HepG2 (cell line): ENCODE measurements around the gene NFAT5. TPM values are rescaled to one million over a fixed set of nuclear protein-coding genes. Genes with fewer than 3 reads are reported as not detected.
A peak's percentile ranks its signal among the peaks of the same experiment; 100 is the strongest.

Experiments
- KLF16 ChIP-seq, 2 experiments: sonication (generic) in 1 of 2; formaldehyde crosslinking in 1 of 2; IDR thresholded peaks; 2 replicates each; pipeline versions ENCODE4 v1.6.1 to v1.8.0; 2016 to 2023; ENCODE audit warnings: missing genetic modification reagents in 2 of 2, missing compliant biosample characterization in 1 of 2
- MAFF ChIP-seq: IDR thresholded peaks from 2 replicates; pipeline ENCODE4 v1.6.1; 2011; ENCODE audit warnings: low read depth, low read length, improper control_type of control experiment
- SIX1 ChIP-seq: sonication (generic); formaldehyde crosslinking; IDR thresholded peaks from 2 replicates; pipeline ENCODE4 v1.4.0; 2020; ENCODE audit warnings: missing genetic modification reagents, borderline replicate concordance
- SNRNP70 ChIP-seq: fragments of 200-400 bp; formaldehyde crosslinking; IDR thresholded peaks from 2 replicates; pipeline ENCODE4 v1.6.1; 2017; ENCODE audit warnings: mild to moderate bottlenecking, low read depth, low read length, moderate library complexity
- SOX13 ChIP-seq, 3 experiments: fragments of 450-650 bp in 1 of 3; sonication (generic) in 1 of 3; formaldehyde crosslinking in 1 of 3; IDR thresholded peaks in 2 of 3; conservative IDR thresholded peaks in 1 of 3; 2 replicates each; pipeline versions ENCODE4 v1.5.0 to v1.6.1; 2016 to 2020; ENCODE audit warnings: antibody characterized with exemption in 1 of 3, mild to moderate bottlenecking in 1 of 3, missing compliant biosample characterization in 1 of 3, missing genetic modification reagents in 1 of 3, moderate library complexity in 1 of 3
- ZNF775 ChIP-seq: sonication (generic); formaldehyde crosslinking; IDR thresholded peaks from 2 replicates; pipeline ENCODE4 v1.4.0; 2020; ENCODE audit warnings: missing genetic modification reagents, mild to moderate bottlenecking, moderate library complexity, borderline replicate concordance
- polyA plus RNA-seq, 8 experiments: library from polyadenylated mRNA; depleted of rRNA in 3 of 8; stranded (reverse) in 7 of 8; unstranded in 1 of 8; fragments of >200 nt; fragmentation: Illumina TruSeq in 4 of 8; extraction: Trizol in 4 of 8; gene quantifications; 2 replicates each; pipeline versions ENCODE4 v1.2.1 to v1.2.3, GENCODE V29; 2011 to 2016; ENCODE audit warnings: low read depth in 4 of 8, missing spikeins in 1 of 8, mixed read lengths in 1 of 8; ENCODE audit not compliant: insufficient read depth in 1 of 8
- total RNA-seq, 5 experiments: library from RNA; depleted of rRNA; stranded (reverse); fragments of >200 nt; fragmentation: Illumina TruSeq; extraction: Trizol; gene quantifications; 2 replicates each; pipeline ENCODE4 v1.2.3, GENCODE V29; 2016; ENCODE audit warnings: low read depth in 1 of 5
- TF ChIP-seq, protein P1 (sequence below): IDR thresholded peaks from 2 replicates; pipeline ENCODE4 v1.6.1; 2016; ENCODE audit warnings: low read depth, missing genetic modification reagents, missing compliant biosample characterization
- TF ChIP-seq, protein P2 (sequence below): sonication (generic); formaldehyde crosslinking; IDR thresholded peaks from 2 replicates; pipeline ENCODE4 v1.4.0; 2020; ENCODE audit warnings: missing genetic modification reagents
- TF ChIP-seq, protein P3 (sequence below), 2 experiments: sonication (generic) in 1 of 2; formaldehyde crosslinking in 1 of 2; IDR thresholded peaks; 2 replicates each; pipeline versions ENCODE4 v1.4.0 to v1.6.1; 2016 to 2020; ENCODE audit warnings: borderline replicate concordance in 1 of 2, low read depth in 1 of 2, mild to moderate bottlenecking in 1 of 2, missing genetic modification reagents in 1 of 2
- TF ChIP-seq, protein P4 (sequence below): sonication (generic); formaldehyde crosslinking; IDR thresholded peaks from 2 replicates; pipeline ENCODE4 v1.4.0; 2020; ENCODE audit warnings: mild to moderate bottlenecking, missing genetic modification reagents, borderline replicate concordance

The NFAT5 gene
- total and polyA plus RNA-seq, 2 of the 13 experiments (the other 11 are each of a cell fraction or from before 2014, with no cell fraction given), result 20.5 to 54.3 TPM

DNA sequence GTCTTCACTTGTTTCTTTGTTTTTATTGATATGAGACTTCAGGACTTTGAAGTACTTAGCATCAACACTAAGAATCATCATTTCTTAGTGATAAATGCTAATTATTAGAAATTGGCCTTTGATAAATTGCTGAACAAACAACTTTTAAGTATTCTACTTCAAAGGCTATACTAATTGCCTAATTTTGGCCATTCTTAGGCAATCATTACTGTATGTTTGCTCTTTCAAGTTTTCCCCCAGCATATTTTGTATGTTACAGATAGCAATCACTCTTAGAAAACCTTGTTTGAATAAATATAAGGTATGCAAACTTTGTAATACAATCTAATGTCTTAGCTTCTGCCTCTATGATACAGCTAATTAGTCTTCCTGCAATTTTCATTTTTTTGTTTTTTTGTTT is 114.6 kb downstream of the NFAT5 start (continued):
- TF ChIP-seq, protein P1, sequence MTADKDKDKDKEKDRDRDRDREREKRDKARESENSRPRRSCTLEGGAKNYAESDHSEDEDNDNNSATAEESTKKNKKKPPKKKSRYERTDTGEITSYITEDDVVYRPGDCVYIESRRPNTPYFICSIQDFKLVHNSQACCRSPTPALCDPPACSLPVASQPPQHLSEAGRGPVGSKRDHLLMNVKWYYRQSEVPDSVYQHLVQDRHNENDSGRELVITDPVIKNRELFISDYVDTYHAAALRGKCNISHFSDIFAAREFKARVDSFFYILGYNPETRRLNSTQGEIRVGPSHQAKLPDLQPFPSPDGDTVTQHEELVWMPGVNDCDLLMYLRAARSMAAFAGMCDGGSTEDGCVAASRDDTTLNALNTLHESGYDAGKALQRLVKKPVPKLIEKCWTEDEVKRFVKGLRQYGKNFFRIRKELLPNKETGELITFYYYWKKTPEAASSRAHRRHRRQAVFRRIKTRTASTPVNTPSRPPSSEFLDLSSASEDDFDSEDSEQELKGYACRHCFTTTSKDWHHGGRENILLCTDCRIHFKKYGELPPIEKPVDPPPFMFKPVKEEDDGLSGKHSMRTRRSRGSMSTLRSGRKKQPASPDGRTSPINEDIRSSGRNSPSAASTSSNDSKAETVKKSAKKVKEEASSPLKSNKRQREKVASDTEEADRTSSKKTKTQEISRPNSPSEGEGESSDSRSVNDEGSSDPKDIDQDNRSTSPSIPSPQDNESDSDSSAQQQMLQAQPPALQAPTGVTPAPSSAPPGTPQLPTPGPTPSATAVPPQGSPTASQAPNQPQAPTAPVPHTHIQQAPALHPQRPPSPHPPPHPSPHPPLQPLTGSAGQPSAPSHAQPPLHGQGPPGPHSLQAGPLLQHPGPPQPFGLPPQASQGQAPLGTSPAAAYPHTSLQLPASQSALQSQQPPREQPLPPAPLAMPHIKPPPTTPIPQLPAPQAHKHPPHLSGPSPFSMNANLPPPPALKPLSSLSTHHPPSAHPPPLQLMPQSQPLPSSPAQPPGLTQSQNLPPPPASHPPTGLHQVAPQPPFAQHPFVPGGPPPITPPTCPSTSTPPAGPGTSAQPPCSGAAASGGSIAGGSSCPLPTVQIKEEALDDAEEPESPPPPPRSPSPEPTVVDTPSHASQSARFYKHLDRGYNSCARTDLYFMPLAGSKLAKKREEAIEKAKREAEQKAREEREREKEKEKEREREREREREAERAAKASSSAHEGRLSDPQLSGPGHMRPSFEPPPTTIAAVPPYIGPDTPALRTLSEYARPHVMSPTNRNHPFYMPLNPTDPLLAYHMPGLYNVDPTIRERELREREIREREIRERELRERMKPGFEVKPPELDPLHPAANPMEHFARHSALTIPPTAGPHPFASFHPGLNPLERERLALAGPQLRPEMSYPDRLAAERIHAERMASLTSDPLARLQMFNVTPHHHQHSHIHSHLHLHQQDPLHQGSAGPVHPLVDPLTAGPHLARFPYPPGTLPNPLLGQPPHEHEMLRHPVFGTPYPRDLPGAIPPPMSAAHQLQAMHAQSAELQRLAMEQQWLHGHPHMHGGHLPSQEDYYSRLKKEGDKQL (CRISPR knock-in tag), result peak; percentile 54; the same call in 1 of the 2 replicates
- TF ChIP-seq MAFF (peak; percentile 96), ZNF775 (CRISPR knock-in tag) (peak; percentile 64; the same call in 1 of the 2 replicates), KLF16 (CRISPR knock-in tag; IDR thresholded peaks at IDR 0.05) (peak in 1 of 2 experiments; percentile 51; a peak in 1 of 4 replicates), SIX1 (CRISPR knock-in tag) (peak; percentile 63; the same call in 1 of the 2 replicates), SOX13 (IDR thresholded peaks at IDR 0.05) (no peak), SOX13 (CRISPR knock-in tag; conservative IDR thresholded peaks at IDR 0.05 in 1 of 2, IDR thresholded peaks at IDR 0.05 in 1 of 2) (peak in 1 of 2 experiments; percentile 67; a peak in 2 of 4 replicates), SNRNP70 (no peak)
- TF ChIP-seq, protein P2, sequence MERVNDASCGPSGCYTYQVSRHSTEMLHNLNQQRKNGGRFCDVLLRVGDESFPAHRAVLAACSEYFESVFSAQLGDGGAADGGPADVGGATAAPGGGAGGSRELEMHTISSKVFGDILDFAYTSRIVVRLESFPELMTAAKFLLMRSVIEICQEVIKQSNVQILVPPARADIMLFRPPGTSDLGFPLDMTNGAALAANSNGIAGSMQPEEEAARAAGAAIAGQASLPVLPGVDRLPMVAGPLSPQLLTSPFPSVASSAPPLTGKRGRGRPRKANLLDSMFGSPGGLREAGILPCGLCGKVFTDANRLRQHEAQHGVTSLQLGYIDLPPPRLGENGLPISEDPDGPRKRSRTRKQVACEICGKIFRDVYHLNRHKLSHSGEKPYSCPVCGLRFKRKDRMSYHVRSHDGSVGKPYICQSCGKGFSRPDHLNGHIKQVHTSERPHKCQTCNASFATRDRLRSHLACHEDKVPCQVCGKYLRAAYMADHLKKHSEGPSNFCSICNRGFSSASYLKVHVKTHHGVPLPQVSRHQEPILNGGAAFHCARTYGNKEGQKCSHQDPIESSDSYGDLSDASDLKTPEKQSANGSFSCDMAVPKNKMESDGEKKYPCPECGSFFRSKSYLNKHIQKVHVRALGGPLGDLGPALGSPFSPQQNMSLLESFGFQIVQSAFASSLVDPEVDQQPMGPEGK (CRISPR knock-in tag), result peak; percentile 30; the same call in 1 of the 2 replicates
- TF ChIP-seq, protein P3, sequence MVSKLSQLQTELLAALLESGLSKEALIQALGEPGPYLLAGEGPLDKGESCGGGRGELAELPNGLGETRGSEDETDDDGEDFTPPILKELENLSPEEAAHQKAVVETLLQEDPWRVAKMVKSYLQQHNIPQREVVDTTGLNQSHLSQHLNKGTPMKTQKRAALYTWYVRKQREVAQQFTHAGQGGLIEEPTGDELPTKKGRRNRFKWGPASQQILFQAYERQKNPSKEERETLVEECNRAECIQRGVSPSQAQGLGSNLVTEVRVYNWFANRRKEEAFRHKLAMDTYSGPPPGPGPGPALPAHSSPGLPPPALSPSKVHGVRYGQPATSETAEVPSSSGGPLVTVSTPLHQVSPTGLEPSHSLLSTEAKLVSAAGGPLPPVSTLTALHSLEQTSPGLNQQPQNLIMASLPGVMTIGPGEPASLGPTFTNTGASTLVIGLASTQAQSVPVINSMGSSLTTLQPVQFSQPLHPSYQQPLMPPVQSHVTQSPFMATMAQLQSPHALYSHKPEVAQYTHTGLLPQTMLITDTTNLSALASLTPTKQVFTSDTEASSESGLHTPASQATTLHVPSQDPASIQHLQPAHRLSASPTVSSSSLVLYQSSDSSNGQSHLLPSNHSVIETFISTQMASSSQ (IDR thresholded peaks at IDR 0.05; ENCODE audit: low read depth), result peak; percentile 55; the same call in 1 of the 2 replicates
- TF ChIP-seq, protein P3 (CRISPR knock-in tag; IDR thresholded peaks at IDR 0.05; ENCODE audit: borderline replicate concordance), result peak; percentile 69; the same call in 1 of the 2 replicates
- TF ChIP-seq, protein P4, sequence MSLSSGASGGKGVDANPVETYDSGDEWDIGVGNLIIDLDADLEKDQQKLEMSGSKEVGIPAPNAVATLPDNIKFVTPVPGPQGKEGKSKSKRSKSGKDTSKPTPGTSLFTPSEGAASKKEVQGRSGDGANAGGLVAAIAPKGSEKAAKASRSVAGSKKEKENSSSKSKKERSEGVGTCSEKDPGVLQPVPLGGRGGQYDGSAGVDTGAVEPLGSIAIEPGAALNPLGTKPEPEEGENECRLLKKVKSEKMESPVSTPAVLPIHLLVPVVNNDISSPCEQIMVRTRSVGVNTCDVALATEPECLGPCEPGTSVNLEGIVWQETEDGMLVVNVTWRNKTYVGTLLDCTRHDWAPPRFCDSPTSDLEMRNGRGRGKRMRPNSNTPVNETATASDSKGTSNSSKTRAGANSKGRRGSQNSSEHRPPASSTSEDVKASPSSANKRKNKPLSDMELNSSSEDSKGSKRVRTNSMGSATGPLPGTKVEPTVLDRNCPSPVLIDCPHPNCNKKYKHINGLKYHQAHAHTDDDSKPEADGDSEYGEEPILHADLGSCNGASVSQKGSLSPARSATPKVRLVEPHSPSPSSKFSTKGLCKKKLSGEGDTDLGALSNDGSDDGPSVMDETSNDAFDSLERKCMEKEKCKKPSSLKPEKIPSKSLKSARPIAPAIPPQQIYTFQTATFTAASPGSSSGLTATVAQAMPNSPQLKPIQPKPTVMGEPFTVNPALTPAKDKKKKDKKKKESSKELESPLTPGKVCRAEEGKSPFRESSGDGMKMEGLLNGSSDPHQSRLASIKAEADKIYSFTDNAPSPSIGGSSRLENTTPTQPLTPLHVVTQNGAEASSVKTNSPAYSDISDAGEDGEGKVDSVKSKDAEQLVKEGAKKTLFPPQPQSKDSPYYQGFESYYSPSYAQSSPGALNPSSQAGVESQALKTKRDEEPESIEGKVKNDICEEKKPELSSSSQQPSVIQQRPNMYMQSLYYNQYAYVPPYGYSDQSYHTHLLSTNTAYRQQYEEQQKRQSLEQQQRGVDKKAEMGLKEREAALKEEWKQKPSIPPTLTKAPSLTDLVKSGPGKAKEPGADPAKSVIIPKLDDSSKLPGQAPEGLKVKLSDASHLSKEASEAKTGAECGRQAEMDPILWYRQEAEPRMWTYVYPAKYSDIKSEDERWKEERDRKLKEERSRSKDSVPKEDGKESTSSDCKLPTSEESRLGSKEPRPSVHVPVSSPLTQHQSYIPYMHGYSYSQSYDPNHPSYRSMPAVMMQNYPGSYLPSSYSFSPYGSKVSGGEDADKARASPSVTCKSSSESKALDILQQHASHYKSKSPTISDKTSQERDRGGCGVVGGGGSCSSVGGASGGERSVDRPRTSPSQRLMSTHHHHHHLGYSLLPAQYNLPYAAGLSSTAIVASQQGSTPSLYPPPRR (CRISPR knock-in tag), result peak; percentile 44; the same call in 1 of the 2 replicates
